Measurements from ENCODE around the gene CHST7.

DNA sequence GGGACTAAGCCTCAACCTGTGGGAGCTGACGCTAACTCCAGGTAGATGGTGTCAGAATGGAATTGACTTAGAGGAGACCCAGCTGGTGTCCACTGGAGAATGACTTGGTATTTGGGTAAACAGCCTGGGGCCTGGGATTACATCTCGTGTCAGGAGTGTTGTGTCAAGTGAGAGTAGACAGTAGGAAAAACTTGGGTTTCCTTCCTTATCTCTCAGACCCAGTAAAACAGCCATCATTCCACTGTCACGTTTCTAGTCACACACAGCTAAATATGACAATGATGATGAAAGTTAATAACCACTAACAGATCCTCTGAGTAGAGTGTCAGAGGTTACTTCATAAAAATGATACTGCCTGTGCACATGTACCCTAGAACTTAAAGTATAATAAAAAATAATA lies 42.1 kb upstream of the CHST7 start:
- TF ChIP-seq TAF1 (IDR thresholded peaks at IDR 0.05; ENCODE audit: low read depth, low read length) (no peak), POLR2AphosphoS5 (IDR thresholded peaks at IDR 0.05; ENCODE audit: low read depth, low read length) (no peak), JUND (IDR thresholded peaks at IDR 0.05; ENCODE audit: low read length) (no peak), EP300 (IDR thresholded peaks at IDR 0.05; ENCODE audit: borderline replicate concordance in 1 of 2, low read depth in 2 of 2, low read length in 2 of 2) (no peak), BRCA1 (IDR thresholded peaks at IDR 0.05; ENCODE audit: low read depth, low read length) (no peak)

Data from H1 (cell line).